ENCODE results near the gene TMEM120B. TPM values are rescaled to one million over a fixed set of nuclear protein-coding genes. Genes with fewer than 3 reads are reported as not detected.
A peak's percentile ranks its signal among the peaks of the same experiment; 100 is the strongest.

Gene TMEM120B
- total RNA-seq, 1 experiment from 2014 or later: 20.5 TPM

DNA sequence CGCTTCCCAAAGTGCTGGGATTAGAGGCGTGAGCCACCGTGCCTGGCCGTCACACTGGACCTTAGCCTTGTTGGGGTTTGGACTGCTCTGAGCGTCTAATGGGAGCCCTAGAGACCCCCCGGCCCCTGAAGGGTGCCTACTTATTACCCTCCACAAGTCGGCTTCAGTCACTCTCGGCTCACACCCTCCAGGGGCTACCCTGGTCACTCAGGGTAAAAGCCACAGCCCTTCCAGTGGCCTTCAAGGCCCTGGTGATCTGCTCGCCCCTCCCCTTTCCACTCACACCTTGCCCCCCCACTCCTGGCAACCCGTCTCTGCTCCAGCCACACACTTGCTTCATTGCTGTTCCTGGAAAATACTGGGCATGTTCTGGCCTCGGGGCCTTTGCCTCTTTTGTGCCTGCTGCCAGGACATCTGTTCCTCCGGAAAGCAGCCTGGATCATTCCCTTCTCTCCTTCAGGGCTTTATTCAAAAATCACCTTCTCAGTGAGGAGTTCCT lies 39.5 kb upstream of the TMEM120B start:
- Histone ChIP-seq H3K4me2 (ENCODE audit: low read length) (peak overlapping the region; percentile 81), H4K20me1 (ENCODE audit: insufficient read depth) (no peaks in the 10 kb centered on the region), H3K4me3 (replicated peaks in 1 of 2; ENCODE audit: low read depth in 1 of 2, low read length in 2 of 2) (peak overlapping the region; percentile 51 to 58), H3K27me3 (ENCODE audit: insufficient read depth, low read length) (no peaks in the 10 kb centered on the region), H3K36me3 (ENCODE audit: control insufficient read depth in 1 of 2, insufficient read depth in 2 of 2, low read length in 2 of 2) (no peaks in the 10 kb centered on the region), H3K9me2 (ENCODE audit: insufficient read depth) (no peaks in the 10 kb centered on the region), H3K9ac (ENCODE audit: low read length) (peak overlapping the region; percentile 59), H3K79me2 (ENCODE audit: insufficient read depth, low read length) (no peaks in the 10 kb centered on the region), H3K4me1 (ENCODE audit: control insufficient read depth in 1 of 2, insufficient read depth in 2 of 2, low read length in 2 of 2) (peaks cover 15 to 20% of the 10 kb centered on the region in 2 experiments), H3K9me3 (ENCODE audit: control insufficient read depth in 1 of 2, insufficient read depth in 1 of 2, low read depth in 1 of 2, low read length in 2 of 2) (no peaks in the 10 kb centered on the region), H3K27ac (ENCODE audit: low read depth, low read length) (peak overlapping the region; percentile 42), H2AFZ (ENCODE audit: low read depth, low read length, poor library complexity, severe bottlenecking) (peak overlapping the region; percentile 19)
- ChIA-PET POLR2A (interaction anchor here (1.2 kb wide), 1 partner anchor 9 kb away, joined by 6 read pairs; no protein-coding TSS in a partner anchor), CTCF (interaction anchor here (1.0 kb wide), 1 partner anchor 8 kb away, joined by 3 read pairs; no protein-coding TSS in a partner anchor), RAD21 (ENCODE audit: low non-redundant PET in 1 of 2, low total read pairs in 2 of 2, uncharacterized antibody in 2 of 2, unreplicated experiment in 2 of 2) (no interaction called here)
- ATAC-seq (peak; percentile 39), DNase-seq (ENCODE audit: low read depth, low spot score) (no peak)
- TF ChIP-seq REST (IDR thresholded peaks at IDR 0.05; ENCODE audit: low read depth): no peak
- TF ChIP-seq JUND (IDR thresholded peaks at IDR 0.05): no peak
- TF ChIP-seq EZH2 (IDR thresholded peaks at IDR 0.05): no peak
- TF ChIP-seq POLR2AphosphoS5 (IDR thresholded peaks at IDR 0.05; ENCODE audit: low read depth, low read length): 0 out of 2 replicates have a peak, but pooled peaks have one; percentile 19
- BruUV-seq (replicated peaks): no TSS peak
- intact Hi-C loops (cut with micrococcal nuclease): no loop called here

- RAD21 ChIA-PET (ENCODE audit: low non-redundant PET in 1 of 2, low total read pairs in 2 of 2, uncharacterized antibody in 2 of 2, unreplicated experiment in 2 of 2): no interaction called here
- H3K9me2 ChIP-seq (ENCODE audit: insufficient read depth): no peaks in the 10 kb centered on the region
- H3K36me3 ChIP-seq (ENCODE audit: control insufficient read depth in 1 of 2, insufficient read depth in 2 of 2, low read length in 2 of 2): no peaks in the 10 kb centered on the region
- no peak overlapping the region for H3K4me2 ChIP-seq (ENCODE audit: low read length)
- no TSS peak for BruUV-seq (replicated peaks)
- H3K4me3 ChIP-seq (replicated peaks in 1 of 2; ENCODE audit: low read depth in 1 of 2, low read length in 2 of 2): no peak overlapping the region
- CTCF ChIA-PET: no interaction called here
- no peak overlapping the region for H2AFZ ChIP-seq (ENCODE audit: low read depth, low read length, poor library complexity, severe bottlenecking)
- H3K4me1 ChIP-seq (ENCODE audit: control insufficient read depth in 1 of 2, insufficient read depth in 2 of 2, low read length in 2 of 2): peaks cover 15 to 20% of the 10 kb centered on the region in 2 experiments
- no peaks in the 10 kb centered on the region for H3K27me3 ChIP-seq (ENCODE audit: insufficient read depth, low read length)
- no peaks in the 10 kb centered on the region for H3K79me2 ChIP-seq (ENCODE audit: insufficient read depth, low read length)
- POLR2A ChIA-PET: no interaction called here
- no peaks in the 10 kb centered on the region for H3K9me3 ChIP-seq (ENCODE audit: control insufficient read depth in 1 of 2, insufficient read depth in 1 of 2, low read depth in 1 of 2, low read length in 2 of 2)
- no peaks in the 10 kb centered on the region for H4K20me1 ChIP-seq (ENCODE audit: insufficient read depth)
- ATAC-seq: no peak
- no peak overlapping the region for H3K27ac ChIP-seq (ENCODE audit: low read depth, low read length)
- DNase-seq (ENCODE audit: low read depth, low spot score): no peak
- intact Hi-C loops (cut with micrococcal nuclease): no loop called here
- H3K9ac ChIP-seq (ENCODE audit: low read length): no peak overlapping the region
- TF ChIP-seq SRF (IDR thresholded peaks at IDR 0.05; ENCODE audit: low read depth) (no peak), POLR2A (IDR thresholded peaks at IDR 0.05; ENCODE audit: borderline replicate concordance, extremely low read depth, insufficient read depth, insufficient read length) (no peak), TCF7L2 (IDR thresholded peaks at IDR 0.05; ENCODE audit: borderline replicate concordance, extremely low read depth, insufficient read depth, insufficient read length) (no peak), REST (IDR thresholded peaks at IDR 0.05; ENCODE audit: low read depth) (no peak), ELF1 (IDR thresholded peaks at IDR 0.05; ENCODE audit: borderline replicate concordance, low read depth) (no peak), EZH2phosphoT487 (IDR thresholded peaks at IDR 0.05; ENCODE audit: borderline replicate concordance) (no peak)
- TF ChIP-seq, protein P1, sequence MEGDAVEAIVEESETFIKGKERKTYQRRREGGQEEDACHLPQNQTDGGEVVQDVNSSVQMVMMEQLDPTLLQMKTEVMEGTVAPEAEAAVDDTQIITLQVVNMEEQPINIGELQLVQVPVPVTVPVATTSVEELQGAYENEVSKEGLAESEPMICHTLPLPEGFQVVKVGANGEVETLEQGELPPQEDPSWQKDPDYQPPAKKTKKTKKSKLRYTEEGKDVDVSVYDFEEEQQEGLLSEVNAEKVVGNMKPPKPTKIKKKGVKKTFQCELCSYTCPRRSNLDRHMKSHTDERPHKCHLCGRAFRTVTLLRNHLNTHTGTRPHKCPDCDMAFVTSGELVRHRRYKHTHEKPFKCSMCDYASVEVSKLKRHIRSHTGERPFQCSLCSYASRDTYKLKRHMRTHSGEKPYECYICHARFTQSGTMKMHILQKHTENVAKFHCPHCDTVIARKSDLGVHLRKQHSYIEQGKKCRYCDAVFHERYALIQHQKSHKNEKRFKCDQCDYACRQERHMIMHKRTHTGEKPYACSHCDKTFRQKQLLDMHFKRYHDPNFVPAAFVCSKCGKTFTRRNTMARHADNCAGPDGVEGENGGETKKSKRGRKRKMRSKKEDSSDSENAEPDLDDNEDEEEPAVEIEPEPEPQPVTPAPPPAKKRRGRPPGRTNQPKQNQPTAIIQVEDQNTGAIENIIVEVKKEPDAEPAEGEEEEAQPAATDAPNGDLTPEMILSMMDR (IDR thresholded peaks at IDR 0.05 in 2 of 3, conservative IDR thresholded peaks at IDR 0.05 in 1 of 3; ENCODE audit: borderline replicate concordance in 1 of 3, insufficient read depth in 1 of 3, low read depth in 2 of 3, low read length in 2 of 3): no peak
Measured at GRCh38 chr12:121676190-121676589, 36.4 kb upstream of the TMEM120B start.

Measured in HCT116 (cell line).